KOPT-K1 (cell line): ENCODE data around the gene HOXB9.

Source experiments
- H3K27ac ChIP-seq: fragments of 200-600 bp; sonication (generic); 2 replicates; pipeline ENCODE4 v1.5.1; 2016; ENCODE audit warnings: antibody characterized with exemption, mild to moderate bottlenecking, low read depth, low read length; ENCODE audit not compliant: poor library complexity, severe bottlenecking
- H3K36me3 ChIP-seq: fragments of 200-600 bp; sonication (generic); 2 replicates; pipeline ENCODE4 v1.5.1; 2017; ENCODE audit warnings: antibody characterized with exemption, mild to moderate bottlenecking, low read length, moderate library complexity; ENCODE audit not compliant: insufficient read depth
- H3K9me3 ChIP-seq: fragments of 200-600 bp; sonication (generic); 2 replicates; pipeline ENCODE4 v1.5.1; 2017; ENCODE audit warnings: antibody characterized with exemption, low read length, mild to moderate bottlenecking; ENCODE audit not compliant: insufficient read depth, poor library complexity, severe bottlenecking

HOXB9 gene

GRCh38 chr17:48611213-48611612 lies 14.9 kb downstream of the HOXB9 start:
- H3K27ac ChIP-seq: no peak overlapping the region
- H3K36me3 ChIP-seq: no peaks in the 10 kb centered on the region

DNA sequence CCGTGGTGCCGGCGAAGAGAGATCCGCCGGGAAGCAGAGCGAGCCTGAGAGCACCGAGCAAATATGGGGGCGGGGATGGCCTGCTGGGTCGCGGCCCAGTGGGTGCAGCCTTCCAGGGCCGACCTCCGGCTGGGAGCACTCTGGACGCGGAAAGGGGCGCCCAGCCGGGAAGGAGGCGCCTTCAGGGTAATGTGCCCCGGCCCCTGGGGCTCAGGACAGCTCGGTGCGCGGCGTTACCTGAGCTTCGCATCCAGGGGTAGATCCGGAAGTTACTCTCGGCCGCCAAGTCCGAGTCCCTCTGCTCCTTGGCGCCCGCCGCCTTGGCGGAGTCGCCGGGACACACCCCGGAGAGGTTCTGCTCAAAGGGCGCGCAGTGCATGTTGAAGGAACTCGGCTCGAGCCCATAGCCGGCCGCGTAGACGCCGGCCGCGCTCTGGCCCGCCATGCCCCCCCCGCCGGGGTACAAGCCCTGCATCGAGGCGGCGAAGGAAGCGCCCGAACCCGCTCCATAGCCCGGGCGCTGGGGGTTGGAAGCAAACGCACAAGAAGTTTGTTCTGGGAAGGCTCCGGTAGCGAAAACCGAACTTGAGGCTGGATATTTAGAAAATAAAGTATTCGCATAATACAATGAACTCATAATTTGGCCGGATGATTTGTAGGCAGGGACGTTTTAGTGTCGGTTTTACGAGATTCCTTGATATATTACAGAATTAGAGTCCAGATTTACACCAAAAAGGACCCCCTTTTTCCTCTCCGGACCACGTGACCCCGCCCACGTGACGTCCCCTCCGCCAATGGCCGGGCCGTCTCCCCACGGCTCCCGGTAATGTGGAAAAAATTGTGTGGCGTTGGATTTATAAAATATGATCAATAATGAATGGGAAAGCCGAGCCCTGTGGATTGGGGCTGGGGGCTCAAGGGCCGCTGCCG lies 15.6 kb downstream of the HOXB9 start, which contains the start of gene HOXB7:
TSS of gene HOXB7 (minus strand) at position 736 of the 930 bp plus-strand sequence. CDS start at position 637, 99 bp downstream.
- H3K36me3 ChIP-seq: no peaks in the 10 kb centered on the region
- no peaks in the 10 kb centered on the region for H3K9me3 ChIP-seq
- H3K27ac ChIP-seq: no peak within 1 kb of the TSS

More at GRCh38 chr17:48611213-48611612, 14.9 kb downstream of the HOXB9 start:
- H3K9me3 ChIP-seq: no peaks in the 10 kb centered on the region

DNA sequence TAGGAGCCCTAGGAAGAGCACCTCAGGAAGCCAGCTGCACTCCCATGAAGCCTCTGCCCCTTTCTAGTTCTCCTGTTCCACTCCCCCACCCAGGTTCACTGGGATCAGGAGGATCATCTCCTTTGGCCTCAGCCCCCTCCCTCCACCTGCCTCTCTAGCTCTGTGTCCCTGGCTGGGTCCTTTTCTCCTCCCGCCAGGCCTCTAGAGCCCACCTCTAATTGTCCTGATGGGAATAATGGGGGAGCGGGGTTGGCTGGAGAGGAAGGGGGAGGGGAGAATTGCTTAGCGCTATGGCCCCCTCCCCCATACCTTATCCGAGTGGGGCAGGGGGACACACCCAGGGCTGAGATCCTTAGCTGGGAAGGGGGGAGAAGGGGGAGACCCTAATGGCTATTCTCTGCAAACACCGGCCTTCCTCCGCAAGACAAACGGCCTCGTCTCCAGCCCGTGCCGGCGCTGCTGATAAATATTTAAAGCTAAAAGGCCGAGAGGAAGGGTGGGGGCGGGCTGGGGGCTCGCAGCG lies 16.3 kb downstream of the HOXB9 start:
- Histone ChIP-seq H3K36me3 (no peaks in the 10 kb centered on the region), H3K27ac (no peak overlapping the region), H3K9me3 (no peaks in the 10 kb centered on the region)

GRCh38 chr17:48609033-48609432 lies 17.1 kb downstream of the HOXB9 start:
- Histone ChIP-seq H3K9me3 (no peaks in the 10 kb centered on the region), H3K27ac (no peak overlapping the region), H3K36me3 (no peaks in the 10 kb centered on the region)

GRCh38 chr17:48608494-48608834 lies 17.7 kb downstream of the HOXB9 start:
- no peaks in the 10 kb centered on the region for H3K9me3 ChIP-seq
- no peaks in the 10 kb centered on the region for H3K36me3 ChIP-seq
- no peak overlapping the region for H3K27ac ChIP-seq

GRCh38 chr17:48606892-48607614 lies 19.1 kb downstream of the HOXB9 start:
- Histone ChIP-seq H3K36me3 (no peaks in the 10 kb centered on the region), H3K27ac (no peak overlapping the region), H3K9me3 (no peaks in the 10 kb centered on the region)

GRCh38 chr17:48605991-48606891 lies 19.9 kb downstream of the HOXB9 start:
- Histone ChIP-seq H3K36me3 (no peaks in the 10 kb centered on the region), H3K9me3 (no peaks in the 10 kb centered on the region), H3K27ac (no peak overlapping the region)

DNA sequence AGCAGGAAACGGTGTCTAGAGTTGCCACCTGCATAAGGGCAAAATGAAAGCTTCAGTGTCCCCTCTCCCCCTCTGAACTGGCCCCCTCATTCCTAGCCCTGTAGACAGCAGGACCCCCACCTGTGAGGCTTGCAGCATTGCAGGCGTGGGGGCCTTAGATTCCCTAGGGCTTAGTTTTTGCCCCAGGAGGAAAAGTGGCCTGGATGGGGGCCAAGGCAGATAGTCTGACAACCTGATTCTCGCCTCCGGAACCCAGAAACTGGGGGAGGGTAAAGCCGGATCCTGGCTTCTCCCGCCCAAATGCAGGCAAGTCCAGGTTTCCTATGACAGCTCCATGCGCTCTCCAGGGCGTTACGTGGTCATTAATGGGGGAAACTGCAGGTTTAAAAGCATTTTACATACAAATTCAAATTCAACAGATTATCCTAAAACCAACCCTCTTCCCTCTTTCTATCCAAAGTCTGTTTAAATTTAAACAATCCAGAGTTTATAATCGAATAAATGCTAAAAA lies 20.7 kb downstream of the HOXB9 start:
- Histone ChIP-seq H3K36me3 (no peaks in the 10 kb centered on the region), H3K9me3 (no peaks in the 10 kb centered on the region), H3K27ac (no peak overlapping the region)

- no peaks in the 10 kb centered on the region for H3K9me3 ChIP-seq
- H3K27ac ChIP-seq: no peak within 1 kb of the TSS
- H3K36me3 ChIP-seq: no peaks in the 10 kb centered on the region
Observed at GRCh38 chr17:48604770-48605329, 21.3 kb downstream of the HOXB9 start, which contains the start of gene HOXB6. Gene HOXB6, minus strand, starts transcription at chr17:48604986. Its CDS starts 6,836 bp downstream, at chr17:48598150.

DNA sequence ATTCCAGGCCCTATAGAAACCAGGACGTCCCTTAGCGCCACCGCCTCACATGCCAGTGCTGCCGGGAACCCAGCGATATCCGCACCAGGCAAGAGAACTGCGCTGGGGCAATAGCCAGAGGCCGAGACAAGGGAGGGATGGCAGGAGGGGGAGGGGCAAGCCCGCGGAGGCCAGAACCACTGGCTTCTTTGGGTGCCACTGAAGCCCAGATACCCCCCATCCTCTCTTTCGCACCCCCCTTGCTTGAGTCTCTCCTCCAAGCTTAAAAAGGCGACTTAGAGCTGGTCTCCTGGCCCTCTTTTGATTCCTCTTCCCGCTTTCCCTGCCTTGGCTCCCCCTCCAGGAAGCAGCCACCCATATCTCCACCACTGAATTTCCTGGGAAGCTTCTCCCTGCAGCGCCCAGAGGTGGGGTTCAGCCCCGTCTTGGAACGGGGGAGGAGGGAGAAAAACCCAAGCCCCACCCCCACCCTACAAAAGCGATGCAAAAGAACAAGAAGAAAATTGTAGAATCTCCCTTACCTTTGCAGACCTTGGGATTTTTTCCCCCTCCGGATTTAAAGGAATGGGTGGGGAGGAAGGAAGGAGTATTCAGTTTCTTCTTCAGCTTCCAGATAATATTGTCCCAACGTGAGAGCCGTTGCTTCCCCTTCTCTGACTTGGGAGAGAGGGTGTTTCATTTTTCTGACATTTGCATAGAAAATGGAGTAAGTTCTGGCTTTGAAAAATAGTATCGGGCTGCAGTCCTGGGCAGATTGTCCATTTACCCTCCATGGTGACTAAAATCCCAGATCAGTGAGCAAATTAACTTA lies 22.0 kb downstream of the HOXB9 start:
- Histone ChIP-seq H3K9me3 (no peaks in the 10 kb centered on the region), H3K36me3 (no peaks in the 10 kb centered on the region), H3K27ac (no peak overlapping the region)

GRCh38 chr17:48601539-48602425 lies 24.4 kb downstream of the HOXB9 start:
- Histone ChIP-seq H3K36me3 (no peaks in the 10 kb centered on the region), H3K9me3 (no peaks in the 10 kb centered on the region), H3K27ac (no peak overlapping the region)

- H3K36me3 ChIP-seq: no peaks in the 10 kb centered on the region
- no peak overlapping the region for H3K27ac ChIP-seq
- H3K9me3 ChIP-seq: no peaks in the 10 kb centered on the region
Observed at GRCh38 chr17:48601207-48601538, 25.0 kb downstream of the HOXB9 start.
